Stimulated activated CD4-positive, alpha-beta T cell treated with anti-CD3 and anti-CD28 coated beads, Interleukin-4, amount 100 ng/mL, for 24 hours (primary cell): ENCODE data around the gene LY6G6F.

ENCODE experiments used
- DNase-seq: peaks from one replicate; pipeline ENCODE4 v3.0.0-alpha.2; 2020

The LY6G6F gene

GRCh38 chr6:31725502-31726350 is 19.1 kb downstream of the LY6G6F start:
- DNase-seq = no peak

- DNase-seq = no peak
These were observed 20.5 kb downstream of the LY6G6F start for GRCh38 chr6:31727034-31727716.

GRCh38 chr6:31727717-31728671 is 21.3 kb downstream of the LY6G6F start:
- DNase-seq = no peak

GRCh38 chr6:31728767-31729514 is 22.3 kb downstream of the LY6G6F start, which contains the start of gene DDAH2:
Gene DDAH2, minus strand, starts transcription at chr6:31729299. Its CDS starts 138 bp downstream, at chr6:31729161.
- no peak for DNase-seq

GRCh38 chr6:31729515-31729978 is 22.9 kb downstream of the LY6G6F start:
- peak; percentile 80 for DNase-seq

- DNase-seq = peak; percentile 56
These were observed 23.4 kb downstream of the LY6G6F start for GRCh38 chr6:31729979-31730630.

GRCh38 chr6:31730631-31731086 is 24.0 kb downstream of the LY6G6F start:
- DNase-seq = no peak

- DNase-seq = no peak
These were observed 25.4 kb downstream of the LY6G6F start for GRCh38 chr6:31732029-31732428.

- no peak for DNase-seq
These were observed 27.1 kb downstream of the LY6G6F start for GRCh38 chr6:31733734-31734133.

GRCh38 chr6:31734247-31734820 is 27.7 kb downstream of the LY6G6F start:
- DNase-seq = no peak

- peak; percentile 62 for DNase-seq
These were observed 28.2 kb downstream of the LY6G6F start for GRCh38 chr6:31734821-31735406.

- DNase-seq = peak; percentile 82
These were observed 29.5 kb downstream of the LY6G6F start, which contains the start of gene CLIC1 for GRCh38 chr6:31736021-31736767. Gene CLIC1, minus strand, starts transcription at chr6:31736530. Its CDS starts 230 bp downstream, at chr6:31736300.

- no peak for DNase-seq
These were observed 30.2 kb downstream of the LY6G6F start for GRCh38 chr6:31736768-31737314.

- DNase-seq = no peak
These were observed 30.8 kb downstream of the LY6G6F start for GRCh38 chr6:31737315-31737990.

- DNase-seq = peak; percentile 62
These were observed 31.6 kb downstream of the LY6G6F start for GRCh38 chr6:31737991-31738979.

GRCh38 chr6:31739639-31740396 is 33.2 kb downstream of the LY6G6F start, which contains the start of gene MSH5:
Gene MSH5, plus strand, starts transcription at chr6:31740005. Its CDS starts 462 bp downstream, at chr6:31740467.
- peak; percentile 97 for DNase-seq
